HG03457 (cell line): ENCODE results near the gene PDIK1L.

Experiments
- ATAC-seq: cut with Tn5 transposase; IDR thresholded peaks from one replicate; pipeline ENCODE4 v1.9.1; 2021; ENCODE audit warnings: moderate number of reproducible peaks; ENCODE audit not compliant: unreplicated experiment

Gene PDIK1L

DNA sequence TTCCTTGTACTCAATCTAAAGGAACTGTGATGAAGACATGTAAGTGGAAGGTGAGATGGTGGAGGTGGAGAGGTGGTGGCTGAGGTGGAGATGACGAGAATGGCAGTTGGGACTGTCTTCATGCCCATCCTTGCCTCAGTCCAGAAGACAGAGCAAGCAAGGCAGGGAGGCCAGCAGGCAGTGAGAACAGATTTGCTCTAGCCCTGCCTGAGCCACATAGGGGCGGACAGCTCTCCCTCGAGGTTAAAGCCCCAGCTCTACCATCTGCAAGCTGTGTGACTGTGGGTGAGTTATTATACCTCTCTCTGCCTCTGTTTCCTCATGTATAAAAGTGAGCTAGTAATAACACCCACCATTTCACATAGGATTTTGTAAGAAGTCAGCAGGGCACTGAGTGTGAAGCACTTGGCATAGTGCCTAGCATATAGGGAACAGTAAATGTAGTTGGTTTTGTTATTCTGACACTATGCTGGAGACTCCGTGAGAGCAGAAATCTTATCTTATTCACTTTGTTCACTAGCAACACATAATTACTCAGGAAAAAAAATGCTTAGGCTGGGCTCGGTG is 42.4 kb downstream of the PDIK1L start:
- no peak for ATAC-seq

DNA sequence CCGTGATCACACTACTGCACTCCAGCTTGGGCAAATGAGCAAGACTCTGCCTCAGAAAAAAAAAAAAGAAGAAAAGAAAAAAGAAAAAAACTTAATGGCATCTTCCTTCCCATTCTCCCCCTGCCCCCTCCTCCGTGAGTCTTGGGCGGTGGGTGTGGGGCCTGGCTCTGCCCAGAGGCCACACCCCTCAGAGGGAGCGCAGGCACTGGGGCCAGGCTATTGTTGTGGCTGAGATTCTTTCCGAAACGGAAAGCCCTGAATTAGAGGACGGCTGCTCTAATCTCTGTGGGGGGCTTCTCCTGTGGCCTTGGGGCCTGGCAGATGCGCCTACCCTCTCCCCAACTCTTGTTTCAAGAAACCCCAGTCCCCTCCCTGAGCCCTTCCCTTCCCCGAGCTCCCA is 43.1 kb downstream of the PDIK1L start:
- no peak for ATAC-seq

DNA sequence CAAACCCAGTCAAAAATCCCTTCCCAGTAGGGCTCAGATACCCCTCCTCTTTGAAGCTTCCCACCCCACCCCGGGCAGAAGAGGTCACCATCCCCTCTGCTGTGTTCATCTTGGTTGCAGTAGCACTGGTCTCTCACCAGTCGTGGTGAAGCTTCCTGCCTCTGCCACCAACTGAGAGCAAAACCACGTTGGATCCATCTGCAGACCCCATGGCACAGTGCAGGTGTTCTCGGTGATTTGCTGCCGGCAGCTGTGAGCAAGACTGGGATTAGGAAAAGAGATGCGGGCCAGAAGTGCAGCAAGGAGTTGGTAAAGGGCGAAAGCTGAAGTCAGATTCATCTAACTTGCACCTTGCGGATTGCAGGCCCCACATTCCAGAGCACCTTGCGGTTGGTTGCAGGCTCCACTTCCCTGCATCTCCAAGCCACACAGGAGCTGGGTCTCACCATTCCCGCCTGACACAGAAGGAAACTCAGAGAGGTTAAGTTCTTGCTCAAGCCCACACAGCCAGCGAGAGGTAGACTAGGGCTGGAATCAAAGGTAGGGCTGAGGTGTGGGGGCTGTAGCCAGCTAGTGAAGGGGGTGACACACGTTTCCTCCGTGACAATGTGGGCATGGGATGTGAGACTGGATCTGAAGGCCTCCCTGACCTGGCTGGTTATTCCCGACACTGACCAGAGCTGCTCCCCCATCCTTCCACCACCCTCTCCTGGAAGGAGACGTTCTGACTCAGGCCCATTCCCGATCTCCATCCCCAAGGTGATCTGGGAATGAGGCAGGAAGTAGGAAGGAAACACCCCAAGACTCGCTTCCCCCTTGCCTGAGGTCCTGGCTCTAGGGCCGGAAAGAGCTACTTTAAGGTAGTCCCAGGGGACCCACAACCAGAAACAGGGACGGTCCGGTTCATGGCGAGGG is 44.0 kb downstream of the PDIK1L start:
- ATAC-seq: no peak

DNA sequence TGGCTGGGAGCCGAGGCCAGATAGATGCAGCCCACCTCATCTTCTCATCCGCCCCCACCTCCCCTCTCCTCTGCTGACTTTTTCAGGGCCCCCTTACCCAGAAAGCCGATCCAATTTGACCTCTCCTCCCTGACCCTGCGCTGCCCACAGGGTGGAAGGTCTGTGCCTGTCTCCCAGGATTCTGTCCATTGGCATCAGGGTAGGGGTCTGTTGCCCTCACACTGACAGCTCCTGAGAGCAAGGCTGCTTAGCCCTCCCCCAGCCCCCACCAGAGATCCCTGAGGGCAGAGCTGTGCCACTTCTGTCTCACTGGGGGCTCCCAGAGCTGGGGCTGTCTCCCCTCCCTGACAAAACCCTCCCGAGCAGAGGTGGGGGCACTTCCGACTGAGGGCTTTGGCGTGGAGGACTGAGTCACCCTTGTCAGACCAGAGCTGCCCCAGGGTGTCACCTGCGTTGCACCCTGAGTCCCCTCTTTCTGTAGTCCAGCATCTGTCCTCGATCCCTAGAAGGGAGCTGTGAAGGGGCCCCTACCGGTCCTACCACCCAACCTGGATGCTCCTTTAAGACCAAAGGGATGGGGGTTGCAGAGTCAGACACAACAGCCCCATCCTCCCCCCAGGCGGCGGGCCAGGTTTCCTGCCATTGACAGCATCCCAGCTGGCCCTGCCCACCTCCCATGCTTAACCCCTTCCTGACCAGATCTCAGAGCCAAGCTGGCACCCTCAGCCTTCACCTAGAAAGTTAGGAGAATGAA is 44.8 kb downstream of the PDIK1L start:
- ATAC-seq: no peak

DNA sequence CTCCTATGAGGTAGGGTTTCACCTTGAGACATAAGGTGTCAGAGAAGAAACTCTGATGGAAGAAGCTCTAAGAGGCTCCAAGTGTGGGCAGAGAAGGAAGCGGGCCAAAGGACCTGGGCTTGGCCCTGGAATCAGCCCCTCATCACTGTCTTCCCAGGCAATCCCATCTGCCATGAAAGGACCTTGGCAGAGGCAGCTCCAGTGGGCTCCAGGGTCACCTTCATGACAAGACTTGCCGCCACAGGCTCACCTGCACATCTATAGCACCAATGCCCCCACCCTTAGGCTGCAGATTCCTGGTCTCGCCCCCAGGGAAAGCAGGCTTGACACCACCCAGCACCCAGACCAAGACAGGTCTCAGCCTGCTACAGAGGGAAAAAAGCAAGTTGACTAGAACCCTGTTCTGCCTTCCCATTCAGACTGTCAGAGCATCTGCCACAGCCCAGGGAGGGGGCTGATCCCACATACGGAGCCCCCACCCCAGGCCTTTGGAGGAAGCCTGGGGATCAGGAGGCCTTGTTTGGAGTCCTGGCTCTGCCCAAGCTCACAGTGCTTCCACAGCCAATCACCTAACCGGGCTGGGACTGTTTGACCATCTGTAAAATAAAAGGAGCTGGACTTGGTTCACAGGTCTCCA is 46.8 kb downstream of the PDIK1L start:
- ATAC-seq: no peak

DNA sequence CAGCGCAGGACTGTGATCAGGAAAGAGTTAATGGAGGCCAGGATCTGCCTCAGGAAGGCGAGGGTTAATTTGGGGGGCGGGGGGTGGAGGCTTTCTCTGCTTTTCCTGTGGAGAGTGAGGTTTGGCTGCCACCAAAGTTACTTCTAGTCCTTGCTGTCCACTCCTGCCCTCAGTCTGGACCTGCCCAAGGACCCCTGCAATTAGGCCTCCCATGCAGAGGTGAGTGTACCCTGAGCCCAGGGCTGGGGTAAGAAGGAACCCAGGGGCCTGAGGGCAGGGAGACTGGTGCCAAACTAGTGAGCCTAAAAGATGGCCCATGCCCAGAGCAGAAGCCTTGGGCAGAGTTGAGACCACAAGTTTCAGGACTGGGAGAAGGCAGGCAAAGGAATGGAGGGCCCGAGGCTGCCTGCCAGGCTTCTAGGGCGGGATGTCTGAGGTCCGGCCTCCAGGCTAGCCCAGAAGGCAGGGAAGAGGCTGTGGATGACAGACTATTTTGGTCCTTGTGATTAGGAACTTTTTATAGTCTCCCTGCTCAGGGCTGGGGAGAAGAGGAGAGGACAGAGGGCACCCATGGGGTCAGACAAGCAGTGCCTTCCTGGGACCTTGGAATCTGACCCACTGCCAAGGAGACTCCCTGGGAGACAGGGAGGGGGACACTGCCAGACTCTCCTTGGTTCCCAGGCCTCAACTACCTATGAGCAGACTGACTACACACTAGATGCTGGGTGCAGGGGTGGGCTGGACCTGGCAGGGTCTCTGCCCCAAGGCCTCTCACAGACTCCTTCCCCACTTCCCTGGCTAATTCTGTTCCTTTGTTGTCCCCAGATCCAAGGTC is 47.5 kb downstream of the PDIK1L start, which contains the start of gene FAM110D:
FAM110D (plus strand) TSS at position 172 of the 835 bp plus-strand sequence. CDS start 2,213 bp downstream, outside the sequence.
- no peak for ATAC-seq

DNA sequence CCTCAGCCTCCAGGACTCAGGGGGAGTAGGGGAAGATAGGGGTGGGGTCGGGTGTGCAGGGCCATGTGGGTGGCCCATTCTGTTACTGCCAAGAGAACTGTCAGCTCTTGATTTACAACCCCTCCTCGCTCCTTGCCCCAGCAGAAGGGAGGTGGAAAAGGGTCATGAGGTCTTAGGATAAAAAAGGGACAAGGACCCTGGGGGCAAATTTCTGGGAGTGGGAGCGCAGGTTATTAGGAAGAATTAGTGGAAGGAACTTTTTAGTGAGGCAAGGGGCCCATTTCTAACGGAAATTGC is 48.1 kb downstream of the PDIK1L start:
- no peak for ATAC-seq

DNA sequence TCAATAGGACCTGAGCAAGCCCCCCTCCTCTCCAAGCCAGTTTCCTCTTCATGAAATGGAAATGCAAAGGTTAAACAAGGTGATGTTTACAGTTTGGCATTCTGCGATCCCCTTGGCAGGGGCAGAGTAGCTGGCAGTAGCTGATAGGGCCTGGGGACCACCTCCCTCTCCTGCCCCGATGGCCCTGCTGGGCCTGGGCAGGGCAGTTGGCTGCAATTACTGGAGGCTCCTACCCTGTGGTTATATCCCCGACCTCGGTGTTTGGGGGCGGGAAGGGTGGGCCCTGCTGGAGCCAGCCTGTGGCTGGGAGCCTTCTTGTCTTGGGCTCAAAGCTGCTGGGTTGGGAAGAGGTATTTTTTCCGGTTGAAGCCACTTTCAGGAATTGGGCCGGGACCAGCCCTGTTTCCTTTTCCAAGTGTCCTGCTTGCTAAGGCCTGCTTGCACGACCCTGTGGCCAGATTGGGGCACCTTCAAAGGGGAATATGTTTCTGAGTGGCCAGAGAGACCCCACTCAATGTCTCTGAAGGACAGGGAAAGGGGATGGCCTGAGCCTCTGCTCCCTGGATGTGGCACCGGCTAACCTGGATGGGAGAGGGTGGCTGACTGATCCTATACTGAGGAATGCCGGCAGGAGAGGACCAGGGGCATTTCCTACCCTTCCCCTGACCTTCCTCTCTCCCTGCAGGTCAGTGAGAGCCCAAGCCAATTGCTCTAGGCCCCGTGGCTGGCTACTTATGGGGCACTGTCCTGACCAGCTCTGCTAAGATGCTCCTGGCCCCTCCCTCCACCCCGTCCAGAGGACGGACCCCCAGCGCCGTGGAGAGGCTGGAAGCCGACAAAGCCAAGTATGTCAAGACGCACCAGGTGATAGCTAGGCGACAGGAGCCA is 49.1 kb downstream of the PDIK1L start:
- ATAC-seq: no peak

DNA sequence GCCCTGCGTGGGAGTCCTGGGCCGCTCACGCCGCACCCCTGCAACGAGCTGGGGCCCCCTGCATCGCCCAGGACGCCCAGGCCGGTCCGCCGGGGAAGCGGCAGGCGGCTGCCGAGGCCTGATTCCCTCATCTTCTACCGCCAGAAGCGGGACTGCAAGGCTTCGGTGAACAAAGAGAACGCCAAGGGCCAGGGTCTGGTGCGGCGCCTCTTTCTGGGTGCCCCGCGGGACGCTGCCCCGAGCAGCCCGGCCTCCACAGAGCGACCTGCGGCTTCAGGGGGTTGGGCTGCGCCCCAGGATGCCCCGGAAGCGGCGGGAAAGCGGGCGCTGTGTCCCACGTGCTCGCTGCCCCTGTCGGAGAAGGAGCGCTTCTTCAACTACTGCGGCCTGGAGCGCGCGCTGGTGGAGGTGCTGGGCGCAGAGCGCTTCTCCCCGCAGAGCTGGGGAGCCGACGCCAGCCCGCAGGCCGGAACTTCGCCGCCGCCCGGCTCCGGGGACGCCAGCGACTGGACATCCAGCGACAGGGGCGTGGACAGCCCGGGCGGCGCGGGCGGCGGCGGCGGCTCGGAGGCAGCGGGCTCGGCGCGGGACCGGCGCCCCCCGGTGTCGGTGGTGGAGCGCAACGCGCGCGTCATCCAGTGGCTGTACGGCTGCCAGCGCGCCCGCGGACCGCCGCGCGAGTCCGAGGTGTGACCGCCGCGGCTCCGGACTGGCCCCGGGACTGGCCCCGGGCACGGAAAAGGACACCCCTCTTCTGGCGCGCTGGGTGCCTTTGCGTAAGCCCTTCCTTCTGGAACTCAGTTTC is 50.0 kb downstream of the PDIK1L start:
- ATAC-seq: no peak

DNA sequence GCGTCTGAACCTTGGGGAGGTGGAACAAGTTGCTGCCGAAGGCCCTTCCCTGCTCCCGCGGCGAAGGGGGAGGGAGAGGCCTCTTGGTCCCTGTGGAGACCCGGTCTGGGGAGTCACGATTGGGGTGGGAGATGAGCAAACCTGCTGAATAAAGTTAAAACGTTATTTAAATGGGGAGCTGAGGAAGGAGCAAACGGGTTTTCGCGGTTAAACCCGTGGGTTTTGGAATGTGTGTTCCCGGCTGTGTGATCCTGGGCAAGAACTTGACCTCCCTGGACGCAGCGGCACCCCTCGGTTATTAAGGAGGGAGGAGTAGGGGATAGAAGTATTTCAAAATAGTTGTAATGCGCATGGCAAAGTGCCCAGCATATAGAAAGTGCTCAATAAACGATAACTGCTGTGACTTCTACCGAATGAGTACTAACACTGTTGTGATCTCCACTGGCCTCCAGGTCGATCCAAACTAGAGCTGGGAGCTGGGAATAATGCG is 50.6 kb downstream of the PDIK1L start:
- no peak for ATAC-seq

DNA sequence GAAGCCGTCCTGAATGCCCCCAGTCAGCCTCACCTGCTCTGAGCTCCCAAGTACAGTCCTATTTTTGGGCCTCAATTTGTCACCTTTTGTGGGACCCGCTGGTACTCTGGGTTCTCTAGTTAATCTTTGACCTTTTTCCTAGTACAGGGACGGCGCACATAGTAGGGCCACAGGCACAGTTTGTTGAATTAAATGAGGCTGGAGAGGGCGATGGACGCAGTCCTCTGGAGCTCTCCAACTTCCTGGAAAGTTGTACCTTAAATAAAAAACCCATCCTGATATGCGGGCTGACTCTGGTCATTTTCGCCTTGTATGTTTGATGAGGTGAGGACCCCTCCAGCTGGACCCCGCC is 52.0 kb downstream of the PDIK1L start:
- no peak for ATAC-seq

DNA sequence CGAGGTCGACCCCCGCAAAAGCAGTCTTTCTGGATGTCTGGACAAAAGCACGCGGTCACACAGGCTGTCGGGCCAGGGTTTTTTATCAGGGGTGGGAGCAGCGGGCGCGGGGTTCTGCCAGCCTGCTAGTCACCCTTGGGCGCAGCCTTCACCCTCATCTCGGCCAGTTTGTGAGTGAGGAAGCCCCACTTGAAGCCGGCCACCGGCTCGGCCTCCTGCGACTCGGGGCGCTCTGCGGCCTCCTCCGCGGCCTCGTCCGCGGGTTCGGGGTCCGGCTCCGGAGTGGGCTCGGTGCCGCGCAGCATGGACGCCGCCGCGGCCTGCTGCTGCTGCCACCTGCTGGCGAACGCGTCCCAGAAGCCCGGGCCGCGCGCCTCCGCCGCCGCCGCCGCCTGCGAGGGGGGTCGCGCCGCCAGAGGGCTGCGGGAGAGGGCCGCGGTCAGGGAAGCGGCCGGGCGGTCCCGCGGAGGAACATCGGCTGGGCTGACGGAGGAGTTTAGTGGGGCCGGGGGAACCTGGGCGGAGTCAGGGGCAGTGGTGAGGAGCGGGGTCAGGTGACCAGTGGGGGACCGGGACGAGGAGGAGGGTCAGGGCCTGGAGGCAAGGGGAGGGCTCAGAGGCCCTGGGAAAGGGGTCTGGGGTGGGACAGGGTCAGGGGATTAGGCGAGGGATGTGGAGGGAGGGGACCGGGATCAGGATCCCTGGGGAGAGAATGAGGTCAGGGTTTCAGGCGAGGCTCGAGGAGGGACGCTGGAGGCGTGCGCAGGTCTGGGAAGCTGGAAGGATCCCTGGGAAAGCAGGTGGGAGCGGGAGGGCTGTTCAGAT is 52.6 kb downstream of the PDIK1L start:
- ATAC-seq: no peak

DNA sequence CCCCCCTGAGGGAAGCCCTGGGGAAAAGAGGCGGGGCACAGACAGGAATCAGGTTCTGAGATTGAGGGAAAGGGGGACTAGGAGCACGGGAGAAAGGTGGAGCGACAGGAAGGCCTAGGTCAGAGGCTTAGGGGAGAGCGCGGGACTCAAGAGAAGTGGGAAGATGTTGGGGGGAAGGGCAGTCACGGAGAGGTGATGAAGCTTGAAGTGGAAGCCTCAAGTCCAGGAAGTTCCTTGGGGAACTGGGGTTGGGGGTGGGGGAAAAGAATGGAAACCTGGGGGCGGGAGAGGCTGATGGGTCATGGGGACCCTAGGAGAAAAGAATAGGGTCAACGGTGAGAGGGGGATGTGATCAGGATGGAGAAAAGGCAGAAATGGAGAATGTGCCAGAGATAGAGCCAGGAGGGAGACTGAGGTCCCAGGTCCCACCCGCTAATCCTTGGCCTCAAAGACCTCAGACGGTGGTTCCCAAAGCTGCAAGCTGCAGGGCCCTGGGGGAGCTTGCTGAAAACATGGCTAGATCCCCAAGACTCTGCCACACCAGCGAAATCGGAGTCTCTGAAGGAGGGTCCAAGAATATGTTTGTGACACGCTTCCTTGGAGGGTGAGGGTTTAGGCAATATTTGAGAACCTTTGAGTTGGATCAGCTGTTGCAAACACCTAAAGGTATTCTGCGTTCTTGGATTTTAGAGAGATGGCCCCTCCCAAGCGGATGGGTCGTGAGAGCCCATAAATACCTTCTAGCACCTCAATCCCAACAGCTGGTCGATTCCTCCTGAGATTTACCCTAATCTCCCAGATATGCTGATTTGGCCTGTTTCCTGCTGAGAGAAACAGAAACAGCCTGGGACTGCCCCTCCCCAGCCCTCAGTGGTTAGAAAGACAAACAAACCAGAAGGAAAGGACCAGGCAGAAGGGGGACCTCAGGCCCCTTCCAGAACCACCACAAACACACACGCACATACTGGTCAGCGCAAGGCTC is 53.5 kb downstream of the PDIK1L start:
- no peak for ATAC-seq

DNA sequence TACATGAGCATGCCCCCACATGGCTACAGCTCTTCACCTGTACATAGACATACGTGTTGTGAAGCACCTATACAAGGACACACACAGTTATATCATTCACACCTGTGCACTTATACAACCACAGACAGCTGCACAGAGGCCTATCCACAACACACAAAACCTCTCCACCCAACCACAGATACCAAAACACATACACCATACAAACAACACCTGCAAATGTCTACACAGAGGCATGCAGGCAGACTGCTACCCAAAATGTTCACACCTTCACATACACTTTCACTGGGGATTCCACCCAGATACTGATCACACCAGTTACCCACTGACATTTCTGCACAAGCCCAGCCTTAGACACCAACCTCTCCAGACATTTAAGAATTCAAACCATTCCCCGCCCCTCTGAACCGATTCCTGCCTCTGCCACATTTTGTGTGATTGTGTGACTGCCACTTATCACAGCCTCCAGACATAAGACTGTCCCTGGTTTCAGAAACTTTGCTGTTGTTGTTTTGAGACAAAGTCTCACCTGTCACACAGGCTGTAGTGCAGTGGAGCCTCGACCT is 55.2 kb downstream of the PDIK1L start:
- ATAC-seq: no peak

DNA sequence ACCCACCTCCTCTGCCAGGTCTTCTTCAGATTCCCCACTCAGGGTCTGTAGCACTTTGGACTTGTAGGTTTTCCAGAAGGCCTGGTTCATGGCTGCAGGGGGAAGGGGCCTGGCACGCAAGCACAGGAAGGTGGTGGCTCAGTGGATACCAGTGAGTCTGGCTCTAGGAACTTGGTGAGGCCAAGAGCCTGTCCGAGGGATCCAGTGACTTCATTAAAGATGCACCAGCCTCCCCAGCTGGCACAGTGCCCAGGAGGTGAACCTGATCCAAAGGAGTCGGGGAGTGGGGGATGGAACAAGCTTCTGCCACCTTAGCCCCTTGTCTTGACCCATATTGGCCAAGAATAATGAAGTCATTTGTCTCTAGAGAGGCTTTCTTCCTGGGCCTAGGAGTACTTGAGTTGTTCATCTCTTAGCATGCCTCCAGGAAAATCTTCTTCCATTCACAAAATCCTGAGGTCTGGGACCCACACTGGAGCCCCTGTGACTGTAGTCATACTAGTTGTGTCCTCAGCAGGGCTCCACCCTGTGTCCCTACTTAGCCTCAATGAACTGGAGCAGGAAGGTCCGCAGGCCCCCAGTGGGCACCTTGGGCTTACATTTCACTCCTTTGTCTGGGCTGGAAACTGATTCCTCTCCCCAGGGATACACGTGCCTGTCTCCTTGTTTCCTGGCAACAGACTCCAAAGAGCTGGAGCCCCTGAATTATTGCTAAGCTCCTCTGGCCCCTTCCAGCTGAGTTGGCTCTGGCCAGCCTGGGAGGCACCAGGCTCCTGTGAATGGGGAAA is 57.0 kb downstream of the PDIK1L start, which contains the start of gene C1orf232:
C1orf232 (minus strand) TSS at position 554 of the 788 bp plus-strand sequence; CDS start at position 90, 464 bp downstream.
- ATAC-seq: no peak
